Type B pancreatic cell (in vitro differentiated cells): ENCODE measurements around the gene OR51S1. TPM values are rescaled to one million over a fixed set of nuclear protein-coding genes. Genes with fewer than 3 reads are reported as not detected.

ENCODE experiments used
- DNase-seq: peaks from one replicate; pipeline ENCODE4 v3.0.0; 2021; ENCODE audit warnings: mixed read lengths; ENCODE audit not compliant: unreplicated experiment; ENCODE audit errors: extremely low spot score
- H3K27ac Mint-ChIP-seq: 2 replicates; pipeline ENCODE4 v1.8.0; 2021; ENCODE audit warnings: mild to moderate bottlenecking, mixed read lengths
- H3K27me3 Mint-ChIP-seq: 2 replicates; pipeline ENCODE4 v1.8.0; 2021; ENCODE audit warnings: mixed read lengths
- H3K36me3 Mint-ChIP-seq: 2 replicates; pipeline ENCODE4 v1.8.0; 2021; ENCODE audit warnings: mixed read lengths
- H3K4me1 Mint-ChIP-seq: one replicate; pipeline ENCODE4 v1.8.0; 2021; ENCODE audit warnings: mixed read lengths; ENCODE audit not compliant: unreplicated experiment
- H3K4me3 Mint-ChIP-seq: 2 replicates; pipeline ENCODE4 v1.8.0; 2021; ENCODE audit warnings: mild to moderate bottlenecking, mixed read lengths
- H3K9me3 Mint-ChIP-seq: 2 replicates; pipeline ENCODE4 v1.8.0; 2021; ENCODE audit warnings: mixed read lengths
- total RNA-seq: library from RNA; stranded (reverse); gene quantifications from 2 replicates; pipeline ENCODE4 v1.2.1, GENCODE V29; 2021; ENCODE audit warnings: low replicate concordance
- TF ChIP-seq, protein P1 (sequence below): fragments of 200-600 bp; sonication (generic); conservative IDR thresholded peaks from 2 replicates; pipeline ENCODE4 v1.5.0; 2021; ENCODE audit warnings: antibody characterized with exemption, mild to moderate bottlenecking

Gene OR51S1
- total RNA-seq, 1 donor from 2014 or later = not detected

DNA sequence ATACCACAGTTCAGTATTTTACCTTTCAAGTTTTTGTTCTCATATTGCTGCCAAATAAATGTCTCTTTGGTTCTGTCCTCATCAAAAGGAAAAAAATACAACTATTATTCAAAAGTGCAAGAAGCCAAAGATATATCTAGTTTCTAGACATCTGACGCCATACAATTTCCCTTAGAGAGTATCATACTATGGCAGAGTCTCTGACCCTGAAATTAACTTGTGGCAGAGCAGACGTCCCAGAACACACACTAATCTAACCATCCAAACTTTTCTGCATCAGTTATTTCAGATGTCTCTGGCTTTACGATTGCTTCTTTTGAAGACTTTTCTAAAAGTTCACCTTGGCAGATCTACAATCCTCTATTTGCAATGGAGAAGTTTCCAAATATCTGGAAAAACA is 35.4 kb upstream of the OR51S1 start:
- peaks cover 6% of the 10 kb centered on the region for H3K4me1 Mint-ChIP-seq
- H3K36me3 Mint-ChIP-seq = no peaks in the 10 kb centered on the region

DNA sequence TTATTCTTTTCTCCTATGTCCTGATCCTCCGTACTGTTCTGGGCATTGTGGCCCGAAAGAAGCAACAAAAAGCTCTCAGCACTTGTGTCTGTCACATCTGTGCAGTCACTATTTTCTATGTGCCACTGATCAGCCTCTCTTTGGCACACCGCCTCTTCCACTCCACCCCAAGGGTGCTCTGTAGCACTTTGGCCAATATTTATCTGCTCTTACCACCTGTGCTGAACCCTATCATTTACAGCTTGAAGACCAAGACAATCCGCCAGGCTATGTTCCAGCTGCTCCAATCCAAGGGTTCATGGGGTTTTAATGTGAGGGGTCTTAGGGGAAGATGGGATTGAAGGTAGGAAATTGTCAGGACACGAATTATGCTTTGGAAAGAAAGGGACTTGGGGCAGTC is 33.5 kb upstream of the OR51S1 start:
- H3K27me3 Mint-ChIP-seq = no peaks in the 10 kb centered on the region
- peaks cover 6% of the 10 kb centered on the region for H3K4me1 Mint-ChIP-seq
- H3K9me3 Mint-ChIP-seq = no peaks in the 10 kb centered on the region
- H3K27ac Mint-ChIP-seq = no peak overlapping the region
- H3K36me3 Mint-ChIP-seq = no peaks in the 10 kb centered on the region
- TF ChIP-seq, protein P1, sequence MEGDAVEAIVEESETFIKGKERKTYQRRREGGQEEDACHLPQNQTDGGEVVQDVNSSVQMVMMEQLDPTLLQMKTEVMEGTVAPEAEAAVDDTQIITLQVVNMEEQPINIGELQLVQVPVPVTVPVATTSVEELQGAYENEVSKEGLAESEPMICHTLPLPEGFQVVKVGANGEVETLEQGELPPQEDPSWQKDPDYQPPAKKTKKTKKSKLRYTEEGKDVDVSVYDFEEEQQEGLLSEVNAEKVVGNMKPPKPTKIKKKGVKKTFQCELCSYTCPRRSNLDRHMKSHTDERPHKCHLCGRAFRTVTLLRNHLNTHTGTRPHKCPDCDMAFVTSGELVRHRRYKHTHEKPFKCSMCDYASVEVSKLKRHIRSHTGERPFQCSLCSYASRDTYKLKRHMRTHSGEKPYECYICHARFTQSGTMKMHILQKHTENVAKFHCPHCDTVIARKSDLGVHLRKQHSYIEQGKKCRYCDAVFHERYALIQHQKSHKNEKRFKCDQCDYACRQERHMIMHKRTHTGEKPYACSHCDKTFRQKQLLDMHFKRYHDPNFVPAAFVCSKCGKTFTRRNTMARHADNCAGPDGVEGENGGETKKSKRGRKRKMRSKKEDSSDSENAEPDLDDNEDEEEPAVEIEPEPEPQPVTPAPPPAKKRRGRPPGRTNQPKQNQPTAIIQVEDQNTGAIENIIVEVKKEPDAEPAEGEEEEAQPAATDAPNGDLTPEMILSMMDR = no peak
- H3K4me3 Mint-ChIP-seq = no peak overlapping the region
- no peak for DNase-seq

More for the DNA sequence above, 35.4 kb upstream of the OR51S1 start:
- no peak for DNase-seq
- Mint-ChIP-seq H3K9me3 (no peaks in the 10 kb centered on the region), H3K4me3 (no peak overlapping the region), H3K27ac (no peak overlapping the region), H3K27me3 (no peaks in the 10 kb centered on the region)
- TF ChIP-seq, protein P1 = no peak

DNA sequence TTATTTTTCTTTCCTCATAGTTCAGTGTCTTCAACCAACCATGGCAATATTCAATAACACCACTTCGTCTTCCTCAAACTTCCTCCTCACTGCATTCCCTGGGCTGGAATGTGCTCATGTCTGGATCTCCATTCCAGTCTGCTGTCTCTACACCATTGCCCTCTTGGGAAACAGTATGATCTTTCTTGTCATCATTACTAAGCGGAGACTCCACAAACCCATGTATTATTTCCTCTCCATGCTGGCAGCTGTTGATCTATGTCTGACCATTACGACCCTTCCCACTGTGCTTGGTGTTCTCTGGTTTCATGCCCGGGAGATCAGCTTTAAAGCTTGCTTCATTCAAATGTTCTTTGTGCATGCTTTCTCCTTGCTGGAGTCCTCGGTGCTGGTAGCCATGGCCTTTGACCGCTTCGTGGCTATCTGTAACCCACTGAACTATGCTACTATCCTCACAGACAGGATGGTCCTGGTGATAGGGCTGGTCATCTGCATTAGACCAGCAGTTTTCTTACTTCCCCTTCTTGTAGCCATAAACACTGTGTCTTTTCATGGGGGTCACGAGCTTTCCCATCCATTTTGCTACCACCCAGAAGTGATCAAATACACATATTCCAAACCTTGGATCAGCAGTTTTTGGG is 33.0 kb upstream of the OR51S1 start, which contains the start of gene OR51T1:
TSS of gene OR51T1 (plus strand) at position 41 of the 641 bp plus-strand sequence. CDS start at position 41, 0 bp downstream.
- TF ChIP-seq, protein P1 = no peak
- no peaks in the 10 kb centered on the region for H3K27me3 Mint-ChIP-seq
- H3K27ac Mint-ChIP-seq = no peak within 1 kb of the TSS
- H3K4me1 Mint-ChIP-seq = peaks cover 6% of the 10 kb centered on the region
- H3K4me3 Mint-ChIP-seq = no peak within 1 kb of the TSS
- no peak for DNase-seq
- H3K36me3 Mint-ChIP-seq = no peaks in the 10 kb centered on the region
- H3K9me3 Mint-ChIP-seq = no peaks in the 10 kb centered on the region

DNA sequence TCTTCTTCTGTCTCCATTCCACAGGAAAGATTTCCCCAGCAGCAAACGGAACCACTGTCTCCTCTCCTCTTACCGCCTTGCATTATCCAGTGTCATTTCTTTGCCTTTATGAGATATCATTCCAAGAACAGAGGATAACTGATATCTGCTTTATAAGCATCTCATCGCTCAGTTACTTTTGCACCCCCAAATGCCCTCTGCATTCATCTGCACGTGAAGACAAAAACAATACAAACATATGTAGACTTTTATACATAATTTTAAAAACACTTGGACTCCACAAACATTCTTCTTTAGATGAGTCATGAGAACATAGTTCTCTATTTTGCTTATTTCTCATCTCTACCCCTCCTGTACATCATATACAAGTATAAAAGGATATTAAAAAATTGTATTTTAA is 32.2 kb upstream of the OR51S1 start:
- TF ChIP-seq, protein P1 = no peak
- Mint-ChIP-seq H3K4me3 (no peak overlapping the region), H3K9me3 (no peaks in the 10 kb centered on the region), H3K27me3 (no peaks in the 10 kb centered on the region), H3K4me1 (peaks cover 6% of the 10 kb centered on the region), H3K36me3 (no peaks in the 10 kb centered on the region), H3K27ac (no peak overlapping the region)
- DNase-seq = no peak

DNA sequence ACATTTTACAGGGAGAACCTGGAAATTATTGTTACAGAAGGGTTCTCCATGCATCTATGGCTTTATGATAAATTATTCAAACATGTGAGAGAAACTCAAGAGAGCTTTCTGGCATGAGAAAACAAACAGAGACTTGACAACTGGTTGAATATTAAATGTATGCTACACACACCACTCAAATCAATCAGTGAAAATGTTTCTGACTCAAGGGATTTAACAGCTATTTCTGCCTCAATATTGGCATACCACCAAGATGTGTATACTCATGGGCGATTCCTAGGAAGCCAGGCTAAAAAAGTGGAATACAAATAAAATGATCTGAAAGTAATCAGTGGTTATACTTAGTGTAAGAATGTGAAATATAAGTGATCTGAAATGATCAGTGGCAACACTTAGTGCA is 16.8 kb upstream of the OR51S1 start:
- TF ChIP-seq, protein P1 = no peak
- no peak overlapping the region for H3K4me3 Mint-ChIP-seq
- no peaks in the 10 kb centered on the region for H3K9me3 Mint-ChIP-seq
- DNase-seq = no peak
- no peaks in the 10 kb centered on the region for H3K36me3 Mint-ChIP-seq
- H3K27me3 Mint-ChIP-seq = no peaks in the 10 kb centered on the region
- H3K4me1 Mint-ChIP-seq = no peaks in the 10 kb centered on the region
- H3K27ac Mint-ChIP-seq = no peak overlapping the region

DNA sequence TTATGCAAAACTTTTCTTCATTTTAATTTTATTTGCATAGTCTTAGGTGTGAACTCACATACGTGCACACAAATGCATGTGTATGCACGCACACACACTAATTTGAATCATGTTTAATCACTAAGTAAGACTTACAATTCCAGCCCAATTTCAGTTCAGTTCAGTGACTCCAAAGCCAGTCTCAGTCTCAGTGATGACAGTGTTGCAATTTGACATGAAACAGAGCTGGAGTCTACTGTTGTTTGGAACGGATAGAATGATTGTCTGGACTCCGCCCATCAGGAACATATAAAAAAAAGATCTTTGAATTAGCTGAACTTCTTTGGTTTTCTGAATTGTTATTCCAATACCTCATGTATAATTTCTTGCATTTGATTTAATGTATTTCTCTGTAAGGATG is 14.9 kb upstream of the OR51S1 start:
- no peaks in the 10 kb centered on the region for H3K9me3 Mint-ChIP-seq
- no peak overlapping the region for H3K27ac Mint-ChIP-seq

More for the DNA sequence above, 14.9 kb upstream of the OR51S1 start:
- Mint-ChIP-seq H3K4me1 (no peaks in the 10 kb centered on the region), H3K4me3 (no peak overlapping the region), H3K36me3 (no peaks in the 10 kb centered on the region), H3K27me3 (no peaks in the 10 kb centered on the region)
- TF ChIP-seq, protein P1 = no peak
- DNase-seq = no peak
